Gastrocnemius medialis (tissue), 4 donors: Measurements from ENCODE around the gene OTOP3. TPM values are rescaled to one million over a fixed set of nuclear protein-coding genes. Genes with fewer than 3 reads are reported as not detected.
"Not testable (repeated sequence)": the region's sequence is repeated elsewhere in the genome, so short reads cannot be mapped to it uniquely, and the experiment has no call there.

Source experiments
- ATAC-seq, 2 donors: fragments of 150-250 bp; one replicate each; pipeline ENCODE4 v1.9.1; 2016
- DNase-seq, 2 donors: peaks; one replicate each; pipeline ENCODE4 v3.0.0-alpha.2; 2019
- H3K27ac ChIP-seq, 4 donors: fragments of 200-600 bp; sonication (generic); 1 replicate in 1 of 4; 2 replicates in 3 of 4; pipeline ENCODE4 v1.5.1; 2016 to 2018; ENCODE audit warnings: mild to moderate bottlenecking in 2 of 4, moderate library complexity in 1 of 4
- H3K27me3 ChIP-seq, 3 donors: fragments of 200-600 bp; sonication (generic) in 2 of 3; 1 replicate in 1 of 3; 2 replicates in 2 of 3; pipeline versions ENCODE4 v1.5.1 to v1.6.0; 2016 to 2019; ENCODE audit warnings: mild to moderate bottlenecking in 1 of 3, moderate library complexity in 1 of 3
- H3K36me3 ChIP-seq, 2 donors: fragments of 200-600 bp; sonication (generic) in 1 of 2; one replicate each; pipeline ENCODE4 v1.5.1; 2017 to 2018
- H3K4me1 ChIP-seq, 2 donors: fragments of 200-600 bp; sonication (generic) in 1 of 2; one replicate each; pipeline ENCODE4 v1.5.1; 2016 to 2017; ENCODE audit warnings: mild to moderate bottlenecking in 2 of 2
- H3K4me3 ChIP-seq, 4 donors: fragments of 200-600 bp; sonication (generic) in 3 of 4; 1 replicate in 1 of 4; 2 replicates in 3 of 4; pipeline ENCODE4 v1.5.1; 2016 to 2019; ENCODE audit warnings: mild to moderate bottlenecking in 2 of 4
- H3K9me3 ChIP-seq, 3 donors: fragments of 200-600 bp; sonication (generic) in 2 of 3; 1 replicate in 1 of 3; 2 replicates in 2 of 3; pipeline ENCODE4 v1.5.1; 2016 to 2019
- CTCF ChIP-seq, 5 experiments: fragments of 450-650 bp in 3 of 5; fragments of 200-600 bp in 2 of 5; sonication (generic) in 2 of 5; IDR thresholded peaks in 4 of 5; conservative IDR thresholded peaks in 1 of 5; 1 replicate in 4 of 5; 2 replicates in 1 of 5; pipeline ENCODE4 v1.5.1; 2016 to 2019; ENCODE audit warnings: antibody characterized with exemption in 5 of 5, mild to moderate bottlenecking in 3 of 5, moderate library complexity in 3 of 5
- POLR2A ChIP-seq, 2 donors: fragments of 450-650 bp; IDR thresholded peaks; one replicate each; pipeline ENCODE4 v1.6.1; 2017; ENCODE audit warnings: antibody characterized with exemption in 2 of 2, mild to moderate bottlenecking in 2 of 2, moderate library complexity in 2 of 2
- in situ Hi-C, 4 donors: fragments of 200-750 bp; cut with MboI; loops; one replicate each; pipeline versions ENCODE4 v1.15.0 to v1.8.0; 2017; ENCODE audit warnings: low sequenced_read_pairs in 4 of 4
- intact Hi-C: fragments of 100-400 bp; cut with DNase I; formaldehyde crosslinking; loops from one replicate; pipeline ENCODE4 v1.15.1; 2023; ENCODE audit warnings: low total_unique reads
- total RNA-seq, 4 donors: library from RNA; depleted of rRNA; stranded (reverse); fragments of >200 nt; gene quantifications; one replicate each; pipeline versions ENCODE4 v1.1.0 to v1.2.3, GENCODE V29; 2016

The OTOP3 gene
- total RNA-seq, 4 donors from 2014 or later = not detected

- ATAC-seq (no peak), DNase-seq (no peak)
- Histone ChIP-seq H3K27me3 (peaks cover 0 to 24% (median 5%) of the 10 kb centered on the region in 3 donors), H3K4me1 (peaks cover 6 to 13% of the 10 kb centered on the region in 2 donors), H3K4me3 (no peak overlapping the region), H3K9me3 (no peaks in the 10 kb centered on the region), H3K36me3 (no peaks in the 10 kb centered on the region), H3K27ac (no peak overlapping the region)
- intact Hi-C loops (no loop called here), in situ Hi-C loops (no loop called here)
- TF ChIP-seq POLR2A (IDR thresholded peaks at IDR 0.05) (no peak), CTCF (IDR thresholded peaks at IDR 0.05 in 4 of 5, conservative IDR thresholded peaks at IDR 0.05 in 1 of 5) (no peak)
Measured at GRCh38 chr17:74979408-74980146, 43.9 kb downstream of the OTOP3 start.

GRCh38 chr17:74981318-74981978 lies 45.8 kb downstream of the OTOP3 start:
- no peak for TF ChIP-seq CTCF (IDR thresholded peaks at IDR 0.05 in 4 of 5, conservative IDR thresholded peaks at IDR 0.05 in 1 of 5)
- TF ChIP-seq POLR2A (IDR thresholded peaks at IDR 0.05) = no peak
- Histone ChIP-seq H3K27ac (peak overlapping the region; percentile 66 to 79 (median 77)), H3K36me3 (no peaks in the 10 kb centered on the region), H3K9me3 (no peaks in the 10 kb centered on the region), H3K27me3 (peaks cover 3 to 24% (median 9%) of the 10 kb centered on the region in 3 donors), H3K4me1 (peaks cover 6 to 13% of the 10 kb centered on the region in 2 donors), H3K4me3 (peak overlapping the region; percentile 59 to 65 (median 62))
- in situ Hi-C loops (no loop called here), intact Hi-C loops (no loop called here)
- no peak for DNase-seq
- peak in 1 of 2 donors; percentile 19 for ATAC-seq

- in situ Hi-C loops = no loop called here
- peak overlapping the region; percentile 66 to 79 (median 77) for H3K27ac ChIP-seq
Measured at GRCh38 chr17:74981979-74982662, 46.4 kb downstream of the OTOP3 start.

GRCh38 chr17:74982663-74983313 lies 47.1 kb downstream of the OTOP3 start:
- H3K9me3 ChIP-seq, intact Hi-C loops, in situ Hi-C loops, H3K36me3 ChIP-seq, DNase-seq, ATAC-seq: not testable (repeated sequence)
- H3K27ac ChIP-seq = peak overlapping the region; percentile 66 to 79 (median 77)
- peaks cover 12 to 18% of the 10 kb centered on the region in 2 donors for H3K4me1 ChIP-seq
- H3K4me3 ChIP-seq = peak overlapping the region; percentile 59 to 65 (median 62)
- peaks cover 3 to 24% (median 9%) of the 10 kb centered on the region in 3 donors for H3K27me3 ChIP-seq

More at GRCh38 chr17:74981979-74982662, 46.4 kb downstream of the OTOP3 start:
- H3K27me3 ChIP-seq = peaks cover 3 to 24% (median 9%) of the 10 kb centered on the region in 3 donors
- intact Hi-C loops = no loop called here
- peaks cover 11 to 17% of the 10 kb centered on the region in 2 donors for H3K4me1 ChIP-seq
- DNase-seq = no peak
- TF ChIP-seq POLR2A (IDR thresholded peaks at IDR 0.05) (peak; percentile 38 to 52), CTCF (IDR thresholded peaks at IDR 0.05 in 4 of 5, conservative IDR thresholded peaks at IDR 0.05 in 1 of 5) (no peak)
- no peaks in the 10 kb centered on the region for H3K9me3 ChIP-seq
- H3K4me3 ChIP-seq = peak overlapping the region; percentile 59 to 65 (median 62)
- ATAC-seq = peak; percentile 62 to 67
- H3K36me3 ChIP-seq = no peaks in the 10 kb centered on the region
